NCI-H2107 (cell line): Measurements from ENCODE around the gene ASAP2.

Source experiments
- DNase-seq: peaks from one replicate; lab custom pipeline; 2025; lab: John Stamatoyannopoulos, UW

The ASAP2 gene

DNA sequence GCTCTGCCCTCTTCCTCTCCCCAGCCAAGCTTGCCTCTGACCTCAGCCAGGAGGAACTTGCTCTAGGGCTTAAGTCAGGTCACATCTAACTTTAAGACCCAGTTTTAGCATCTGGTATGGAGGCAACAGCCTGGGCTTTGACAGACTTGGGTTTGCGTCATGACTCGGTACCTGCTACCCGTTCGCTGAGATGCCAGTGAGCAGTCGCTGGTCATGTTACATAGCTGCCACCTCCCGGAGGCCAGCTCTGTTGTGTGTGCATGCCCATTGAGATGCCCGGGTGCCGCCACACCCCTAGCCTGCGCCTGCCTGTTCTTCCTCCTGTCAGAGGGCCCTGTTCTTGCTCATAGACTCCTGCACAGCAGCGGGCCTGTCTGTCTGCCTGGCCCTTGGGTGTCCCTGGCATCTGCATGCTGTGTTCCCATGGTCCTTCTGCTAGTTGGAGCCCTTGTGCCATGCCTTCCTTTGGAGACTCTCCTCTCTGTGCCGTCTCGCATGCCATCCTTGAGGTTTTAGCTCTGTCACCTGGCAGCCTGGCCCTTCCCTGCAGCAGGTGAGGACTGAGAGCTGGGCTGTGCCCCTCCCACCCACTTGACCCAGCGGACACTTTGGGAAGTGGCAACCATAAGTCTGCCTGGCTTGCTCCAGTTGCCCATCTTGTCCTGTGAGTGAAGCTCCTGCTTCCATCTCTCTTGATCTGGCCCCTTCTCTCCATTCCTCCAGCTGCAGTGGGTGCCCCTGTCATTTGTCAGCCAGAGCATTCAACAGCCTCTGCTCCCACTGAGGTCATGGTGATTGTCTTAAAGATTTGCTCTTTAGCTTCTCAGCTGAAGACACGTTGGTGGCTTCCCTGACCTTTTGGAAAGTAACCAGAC lies 24.9 kb downstream of the ASAP2 start:
- no peak for DNase-seq

- DNase-seq, result no peak
Observed at GRCh38 chr2:9232166-9232479, 25.5 kb downstream of the ASAP2 start.

DNA sequence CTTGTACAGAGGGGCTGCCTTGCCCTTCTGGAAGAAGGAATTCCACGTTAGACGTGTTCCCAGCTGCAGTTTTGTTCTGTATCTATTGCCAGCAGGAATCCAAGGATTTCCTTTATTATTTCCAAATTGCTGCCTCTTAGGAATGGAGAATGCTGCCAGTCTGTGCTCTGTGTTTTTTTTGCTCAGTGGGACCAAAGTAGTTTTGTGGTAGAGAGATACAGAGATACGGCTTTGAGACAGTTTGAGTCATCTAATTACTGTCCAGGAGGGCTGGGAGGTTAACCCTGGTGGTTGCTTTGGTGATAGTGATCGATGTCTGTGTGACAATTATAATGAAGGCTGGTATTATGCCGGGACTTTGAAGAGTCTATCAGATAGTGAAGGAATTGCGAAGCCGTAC lies 26.3 kb downstream of the ASAP2 start:
- no peak for DNase-seq

- DNase-seq, result no peak
Observed at GRCh38 chr2:9234680-9235146, 28.1 kb downstream of the ASAP2 start.

GRCh38 chr2:9235147-9236044 lies 28.8 kb downstream of the ASAP2 start:
- DNase-seq, result no peak

DNA sequence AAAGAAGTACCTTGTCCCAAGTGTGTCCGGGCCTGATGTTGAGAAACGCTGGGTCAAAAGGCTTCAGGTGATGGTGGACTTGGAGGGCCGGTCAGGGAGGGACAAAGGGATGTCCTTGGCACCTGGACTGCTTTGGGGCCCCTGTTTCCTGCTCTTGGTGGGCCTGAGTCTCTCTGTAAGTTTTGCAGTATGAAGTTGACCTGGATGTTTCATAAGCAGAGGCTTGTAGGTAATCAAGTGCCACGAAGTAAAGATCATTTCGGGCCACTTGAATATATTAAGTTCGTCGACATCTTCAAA lies 29.4 kb downstream of the ASAP2 start:
- no peak for DNase-seq

DNA sequence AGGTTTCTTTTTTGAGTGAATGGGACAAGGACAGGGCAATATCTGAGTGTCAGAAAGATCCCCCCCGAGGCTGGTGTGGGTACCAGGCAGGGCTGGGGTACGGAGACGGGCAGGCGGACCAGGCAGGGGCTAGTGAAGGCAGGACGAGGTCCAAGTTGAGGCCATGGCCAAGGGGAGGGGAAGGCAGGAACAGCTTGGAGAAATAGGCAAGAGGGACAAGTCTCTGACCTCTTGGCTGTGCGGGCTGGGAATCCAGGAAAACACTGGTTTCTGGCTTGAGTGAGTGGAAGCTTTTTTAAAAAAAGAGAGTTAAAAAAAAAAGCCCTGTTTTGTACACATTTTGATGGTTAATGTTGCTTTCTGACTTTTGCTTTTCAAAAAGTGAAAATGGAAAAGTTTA lies 30.3 kb downstream of the ASAP2 start:
- no peak for DNase-seq

DNA sequence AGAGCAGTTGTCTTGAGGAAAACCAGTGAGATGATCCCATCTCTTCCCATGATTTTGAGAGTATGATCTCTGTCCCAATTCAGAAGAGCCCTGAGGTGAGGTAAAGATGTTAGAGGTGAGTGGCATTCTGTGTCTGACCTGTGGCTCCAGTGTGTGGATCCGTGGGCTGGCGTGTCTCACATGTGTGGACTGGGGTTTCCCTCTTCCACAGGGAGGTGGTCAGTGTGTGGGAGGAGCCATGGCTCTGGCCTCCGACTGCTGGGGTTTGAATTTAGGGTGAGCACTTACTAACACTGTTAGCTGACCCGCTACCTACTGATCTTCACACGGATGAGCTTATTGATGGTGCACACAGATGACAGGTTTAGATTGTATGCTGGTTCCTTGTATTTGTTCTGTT lies 31.2 kb downstream of the ASAP2 start:
- no peak for DNase-seq

DNA sequence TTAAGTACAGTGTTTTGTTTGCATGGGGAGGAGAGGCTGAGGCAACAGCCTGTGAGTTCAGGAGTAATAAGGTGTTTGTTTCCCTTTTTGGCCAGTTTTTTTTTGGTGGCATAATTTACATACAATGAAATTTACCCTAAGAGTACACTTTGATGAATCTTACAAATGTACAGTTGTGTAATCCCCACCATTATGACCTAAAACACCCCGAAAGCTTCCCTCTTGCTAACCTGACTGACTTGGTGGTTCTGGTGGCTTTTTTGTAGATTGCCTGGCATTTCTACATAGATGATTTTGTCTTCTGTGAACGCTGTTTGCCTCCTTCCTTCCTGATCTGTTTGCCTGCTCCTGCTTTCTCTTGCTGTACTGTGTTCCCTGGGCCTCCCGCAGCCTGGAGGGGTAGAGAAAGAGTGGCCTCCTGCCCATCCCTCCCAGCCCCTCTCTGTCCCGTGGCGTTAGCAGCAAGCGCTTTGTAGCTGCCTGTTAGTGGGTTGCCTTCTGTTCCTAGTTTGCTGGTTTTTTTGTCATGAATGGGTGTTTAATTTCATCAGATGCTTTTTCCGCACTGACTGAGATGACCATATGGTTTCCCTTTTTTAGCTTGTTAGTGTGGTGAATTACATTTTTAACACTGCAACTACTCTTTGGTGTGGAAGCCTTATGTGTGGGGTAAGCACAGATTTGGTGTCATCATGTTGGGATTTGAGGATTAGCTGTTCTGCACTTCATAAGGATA lies 32.1 kb downstream of the ASAP2 start:
- no peak for DNase-seq

GRCh38 chr2:9239616-9240015 lies 33.0 kb downstream of the ASAP2 start:
- no peak for DNase-seq

DNA sequence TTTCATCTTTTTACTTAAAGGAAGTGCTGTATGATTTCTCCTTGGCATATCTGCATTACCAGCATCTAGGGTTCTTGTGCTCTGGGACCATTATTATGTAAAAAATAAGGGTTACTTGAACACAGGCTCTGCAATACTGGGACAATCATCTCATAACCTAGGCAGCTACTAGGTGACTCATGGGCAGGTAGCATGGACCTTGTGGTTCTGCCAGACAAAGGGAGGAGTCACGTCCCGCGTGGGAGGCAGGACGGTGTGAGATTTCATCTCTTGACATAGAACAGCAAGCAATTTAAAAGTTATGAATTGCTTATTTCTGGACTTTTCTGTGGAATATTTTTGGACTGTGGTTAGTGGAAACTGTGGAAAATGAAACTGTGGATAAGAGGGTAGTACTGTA lies 34.1 kb downstream of the ASAP2 start:
- no peak for DNase-seq

DNA sequence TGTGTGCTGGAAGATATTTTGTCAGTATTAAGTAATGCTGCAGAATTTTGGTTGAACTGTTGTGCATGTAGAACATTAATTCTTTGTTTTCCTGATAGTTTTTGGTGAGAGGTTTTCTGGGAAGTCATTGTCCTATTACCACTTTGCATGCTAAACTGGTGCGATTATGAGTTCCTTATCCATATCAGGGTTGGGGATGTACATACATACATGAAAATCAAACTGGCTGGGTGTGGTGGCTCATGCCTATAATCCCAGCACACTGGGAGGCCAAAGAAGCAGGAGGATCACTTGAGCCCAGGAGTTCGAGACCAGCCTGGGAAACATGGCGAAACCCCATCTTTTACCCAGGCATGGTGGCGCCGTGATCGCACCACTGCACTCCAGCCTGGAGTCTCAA lies 34.6 kb downstream of the ASAP2 start:
- no peak for DNase-seq

DNA sequence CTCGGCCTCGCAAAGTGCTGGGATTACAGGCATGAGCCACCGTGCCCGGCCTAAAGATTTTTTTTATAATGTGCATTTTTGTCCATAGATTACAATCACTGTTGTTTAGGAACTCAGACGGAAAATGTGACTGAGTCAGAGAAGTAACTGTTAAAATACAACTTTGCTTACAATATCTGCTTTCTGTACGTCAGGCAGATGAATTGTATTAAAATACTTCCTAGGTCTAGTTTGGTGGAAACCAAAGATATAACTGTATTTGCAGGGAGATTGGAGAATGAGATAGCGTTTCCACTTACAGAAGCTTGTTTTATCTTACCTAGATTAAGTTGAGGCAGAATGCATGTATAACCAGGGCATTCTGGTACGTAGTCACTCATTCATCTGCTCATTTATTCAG lies 36.7 kb downstream of the ASAP2 start:
- no peak for DNase-seq

DNA sequence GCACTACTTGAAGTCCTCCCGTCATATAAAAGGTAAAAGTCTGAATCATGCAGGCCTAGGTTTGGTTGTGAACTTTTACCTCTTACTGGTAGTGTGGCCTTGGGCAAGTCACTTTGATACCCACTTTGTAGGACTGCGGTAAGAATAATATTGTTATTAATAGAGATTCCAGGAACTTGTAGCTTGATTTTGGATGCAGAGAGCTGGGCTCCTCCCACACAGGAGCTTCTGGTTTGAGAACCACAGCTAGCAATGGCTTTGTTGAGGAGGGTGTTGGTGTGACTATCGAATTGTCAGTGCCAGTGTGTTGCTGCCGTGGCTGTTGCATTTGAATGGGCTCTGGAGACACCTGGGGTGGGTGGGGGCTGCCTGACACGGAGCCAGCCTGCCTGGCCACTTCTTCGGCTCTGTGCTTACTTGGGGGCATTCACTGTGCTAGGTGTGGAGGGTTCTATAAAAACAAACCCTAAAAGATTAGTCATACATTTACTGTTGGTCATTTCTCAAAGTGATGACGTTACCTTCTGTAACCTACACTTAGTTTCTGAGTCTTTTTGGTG lies 38.5 kb downstream of the ASAP2 start:
- no peak for DNase-seq

GRCh38 chr2:9247177-9247576 lies 40.6 kb downstream of the ASAP2 start:
- DNase-seq, result no peak

- no peak for DNase-seq
Observed at GRCh38 chr2:9247786-9248185, 41.2 kb downstream of the ASAP2 start.

GRCh38 chr2:9248363-9248762 lies 41.8 kb downstream of the ASAP2 start:
- no peak for DNase-seq

- no peak for DNase-seq
Observed at GRCh38 chr2:9249020-9249800, 42.6 kb downstream of the ASAP2 start.

DNA sequence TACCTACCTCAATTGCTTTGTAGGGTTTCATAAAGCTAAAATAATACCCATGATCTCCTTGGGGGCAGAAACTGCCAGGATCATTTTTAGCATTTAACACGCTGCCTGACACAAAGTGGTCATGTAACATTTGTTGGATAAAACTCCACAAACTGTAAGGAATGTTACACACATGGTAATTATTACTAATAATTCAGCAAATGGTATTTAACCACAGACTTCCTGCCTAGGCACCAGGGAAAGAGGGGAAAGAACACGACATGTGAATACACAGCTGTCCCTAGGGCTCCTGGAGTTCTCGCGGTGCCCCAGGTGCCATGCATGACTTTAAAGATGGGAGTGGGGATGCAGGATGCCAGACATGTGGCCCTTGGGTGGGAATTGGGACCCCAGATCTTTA lies 43.5 kb downstream of the ASAP2 start:
- no peak for DNase-seq

- no peak for DNase-seq
Observed at GRCh38 chr2:9250498-9251153, 44.0 kb downstream of the ASAP2 start.
